Neural cell (in vitro differentiated cells): ENCODE data around the gene RETREG1. TPM values are rescaled to one million over a fixed set of nuclear protein-coding genes. Genes with fewer than 3 reads are reported as not detected.

ENCODE experiments used
- H2AFZ ChIP-seq: fragments of 200-600, 300-800 bp; sonication (generic), shearing (Covaris generic); 2 replicates; pipeline ENCODE4 v1.6.0; 2014; ENCODE audit warnings: low read depth, mild to moderate bottlenecking, antibody characterized with exemption, low read length, moderate library complexity
- H3F3A ChIP-seq: fragments of 200-600 bp; shearing (Covaris generic); 2 replicates; pipeline ENCODE4 v1.6.1; 2016; ENCODE audit warnings: mild to moderate bottlenecking, moderate library complexity, mixed read lengths, antibody characterized with exemption, low read length; ENCODE audit not compliant: insufficient read depth, poor library complexity, severe bottlenecking
- H3K27ac ChIP-seq: fragments of 200-600, 300-800 bp; sonication (generic), shearing (Covaris generic); 2 replicates; pipeline ENCODE4 v1.5.1; 2014; ENCODE audit warnings: mild to moderate bottlenecking, low read length, moderate library complexity
- H3K27me3 ChIP-seq: fragments of 300-800, 200-600 bp; sonication (generic), shearing (Covaris generic); 2 replicates; pipeline ENCODE4 v1.6.0; 2014; ENCODE audit warnings: mild to moderate bottlenecking, low read depth, low read length, moderate library complexity; ENCODE audit not compliant: insufficient read depth
- H3K36me3 ChIP-seq: fragments of 300-800, 200-600 bp; sonication (generic), shearing (Covaris generic); 2 replicates; pipeline ENCODE4 v1.5.1; 2014; ENCODE audit warnings: mild to moderate bottlenecking, antibody characterized with exemption, low read length, moderate library complexity; ENCODE audit not compliant: insufficient read depth
- H3K4me2 ChIP-seq: fragments of 300-800, 200-600 bp; sonication (generic), shearing (Covaris generic); 2 replicates; pipeline ENCODE4 v1.6.0; 2014; ENCODE audit warnings: mild to moderate bottlenecking, low read length
- H3K4me3 ChIP-seq: fragments of 300-800, 200-600 bp; sonication (generic), shearing (Covaris generic); 2 replicates; pipeline ENCODE4 v1.5.1; 2014; ENCODE audit warnings: mild to moderate bottlenecking, low read length, moderate library complexity
- H3K79me2 ChIP-seq: fragments of 200-600 bp; shearing (Covaris generic); replicated peaks from 2 replicates; pipeline ENCODE4 v1.6.0; 2014; ENCODE audit warnings: mild to moderate bottlenecking, low read length, moderate library complexity; ENCODE audit not compliant: insufficient read depth
- H3K9ac ChIP-seq: fragments of 300-800, 200-600 bp; sonication (generic), shearing (Covaris generic); 2 replicates; pipeline ENCODE4 v1.6.1; 2016; ENCODE audit warnings: mild to moderate bottlenecking, low read length, mixed read lengths
- H3K9me2 ChIP-seq: fragments of 200-600 bp; shearing (Covaris generic); 2 replicates; pipeline ENCODE4 v1.6.1; 2016; ENCODE audit warnings: mild to moderate bottlenecking, low read length, mixed read lengths; ENCODE audit not compliant: insufficient read depth
- H3K9me3 ChIP-seq: fragments of 200-600, 300-800 bp; sonication (generic), shearing (Covaris generic); 2 replicates; pipeline ENCODE4 v1.6.1; 2016; ENCODE audit warnings: mild to moderate bottlenecking, mixed run types, low read length, moderate library complexity, mixed read lengths
- H4K20me1 ChIP-seq: fragments of 200-600 bp; shearing (Covaris generic); 2 replicates; pipeline ENCODE4 v1.6.1; 2016; ENCODE audit warnings: mild to moderate bottlenecking, mixed run types; ENCODE audit not compliant: insufficient read depth
- EP300 ChIP-seq: fragments of 450-650 bp; conservative IDR thresholded peaks from 2 replicates; pipeline ENCODE4 v1.6.1; 2014; ENCODE audit warnings: antibody characterized with exemption, mild to moderate bottlenecking, moderate library complexity; ENCODE audit not compliant: poor library complexity, severe bottlenecking
- EZH2 ChIP-seq: fragments of 200-600, 300-800 bp; shearing (Covaris generic), sonication (generic); IDR thresholded peaks from 2 replicates; pipeline ENCODE4 v1.6.1; 2014; ENCODE audit warnings: antibody characterized with exemption, low read length, borderline replicate concordance, mild to moderate bottlenecking; ENCODE audit not compliant: insufficient read depth, poor library complexity, severe bottlenecking
- MXI1 ChIP-seq: fragments of 450-650 bp; conservative IDR thresholded peaks from 2 replicates; pipeline ENCODE4 v1.6.1; 2014; ENCODE audit warnings: antibody characterized with exemption, mild to moderate bottlenecking; ENCODE audit not compliant: poor library complexity, severe bottlenecking
- POLR2AphosphoS5 ChIP-seq: IDR thresholded peaks from 2 replicates; pipeline ENCODE4 v1.6.1; 2012
- RAD21 ChIP-seq: fragments of 450-650 bp; conservative IDR thresholded peaks from 2 replicates; pipeline ENCODE4 v1.6.1; 2014; ENCODE audit warnings: antibody characterized with exemption, mild to moderate bottlenecking, moderate library complexity
- SMC3 ChIP-seq: fragments of 450-650 bp; conservative IDR thresholded peaks from 2 replicates; pipeline ENCODE4 v1.6.1; 2014; ENCODE audit warnings: antibody characterized with exemption, mild to moderate bottlenecking, moderate library complexity; ENCODE audit not compliant: poor library complexity
- TAF1 ChIP-seq: IDR thresholded peaks from 2 replicates; pipeline ENCODE4 v1.6.1; 2012; ENCODE audit warnings: low read depth
- polyA plus RNA-seq: library from polyadenylated mRNA; depleted of rRNA; stranded (reverse); fragments of >200 nt; gene quantifications from 2 replicates; pipeline ENCODE4 v1.2.3, GENCODE V29; 2014
- TF ChIP-seq, protein P1 (sequence below): IDR thresholded peaks from 2 replicates; pipeline ENCODE4 v1.6.1; 2012; ENCODE audit warnings: borderline replicate concordance
- TF ChIP-seq, protein P2 (sequence below): fragments of 450-650 bp; IDR thresholded peaks from 2 replicates; pipeline ENCODE4 v1.5.1; 2014; ENCODE audit warnings: antibody characterized with exemption, mild to moderate bottlenecking, moderate library complexity; ENCODE audit not compliant: poor library complexity, severe bottlenecking

The RETREG1 gene
- polyA plus RNA-seq, 1 donor from 2014 or later: 25.4 TPM

GRCh38 chr5:16600397-16600796 is 16.4 kb downstream of the RETREG1 start:
- Histone ChIP-seq H3K9me3 (no peaks in the 10 kb centered on the region), H3K79me2 (no peaks in the 10 kb centered on the region), H3K4me2 (no peak overlapping the region), H3K36me3 (no peaks in the 10 kb centered on the region), H3K9me2 (no peaks in the 10 kb centered on the region), H4K20me1 (no peaks in the 10 kb centered on the region), H3K27me3 (no peaks in the 10 kb centered on the region), H2AFZ (no peak overlapping the region), H3K9ac (no peak overlapping the region), H3F3A (no peaks in the 10 kb centered on the region), H3K27ac (no peak overlapping the region), H3K4me3 (no peak overlapping the region)
- TF ChIP-seq, protein P1, sequence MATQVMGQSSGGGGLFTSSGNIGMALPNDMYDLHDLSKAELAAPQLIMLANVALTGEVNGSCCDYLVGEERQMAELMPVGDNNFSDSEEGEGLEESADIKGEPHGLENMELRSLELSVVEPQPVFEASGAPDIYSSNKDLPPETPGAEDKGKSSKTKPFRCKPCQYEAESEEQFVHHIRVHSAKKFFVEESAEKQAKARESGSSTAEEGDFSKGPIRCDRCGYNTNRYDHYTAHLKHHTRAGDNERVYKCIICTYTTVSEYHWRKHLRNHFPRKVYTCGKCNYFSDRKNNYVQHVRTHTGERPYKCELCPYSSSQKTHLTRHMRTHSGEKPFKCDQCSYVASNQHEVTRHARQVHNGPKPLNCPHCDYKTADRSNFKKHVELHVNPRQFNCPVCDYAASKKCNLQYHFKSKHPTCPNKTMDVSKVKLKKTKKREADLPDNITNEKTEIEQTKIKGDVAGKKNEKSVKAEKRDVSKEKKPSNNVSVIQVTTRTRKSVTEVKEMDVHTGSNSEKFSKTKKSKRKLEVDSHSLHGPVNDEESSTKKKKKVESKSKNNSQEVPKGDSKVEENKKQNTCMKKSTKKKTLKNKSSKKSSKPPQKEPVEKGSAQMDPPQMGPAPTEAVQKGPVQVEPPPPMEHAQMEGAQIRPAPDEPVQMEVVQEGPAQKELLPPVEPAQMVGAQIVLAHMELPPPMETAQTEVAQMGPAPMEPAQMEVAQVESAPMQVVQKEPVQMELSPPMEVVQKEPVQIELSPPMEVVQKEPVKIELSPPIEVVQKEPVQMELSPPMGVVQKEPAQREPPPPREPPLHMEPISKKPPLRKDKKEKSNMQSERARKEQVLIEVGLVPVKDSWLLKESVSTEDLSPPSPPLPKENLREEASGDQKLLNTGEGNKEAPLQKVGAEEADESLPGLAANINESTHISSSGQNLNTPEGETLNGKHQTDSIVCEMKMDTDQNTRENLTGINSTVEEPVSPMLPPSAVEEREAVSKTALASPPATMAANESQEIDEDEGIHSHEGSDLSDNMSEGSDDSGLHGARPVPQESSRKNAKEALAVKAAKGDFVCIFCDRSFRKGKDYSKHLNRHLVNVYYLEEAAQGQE: no peak
- no peak for TF ChIP-seq SMC3
- TF ChIP-seq MXI1: no peak
- TF ChIP-seq EP300: no peak
- TF ChIP-seq TAF1: no peak

GRCh38 chr5:16597946-16598694 is 18.7 kb downstream of the RETREG1 start:
- Histone ChIP-seq H3K27ac (no peak overlapping the region), H3K4me2 (no peak overlapping the region), H2AFZ (no peak overlapping the region), H4K20me1 (no peaks in the 10 kb centered on the region), H3K79me2 (no peaks in the 10 kb centered on the region), H3K9me2 (no peaks in the 10 kb centered on the region), H3K9me3 (no peaks in the 10 kb centered on the region), H3K27me3 (no peaks in the 10 kb centered on the region), H3K36me3 (no peaks in the 10 kb centered on the region), H3K9ac (no peak overlapping the region), H3F3A (no peaks in the 10 kb centered on the region), H3K4me3 (no peak overlapping the region)
- TF ChIP-seq POLR2AphosphoS5 (no peak), TAF1 (no peak), RAD21 (no peak), SMC3 (no peak), EZH2 (no peak), EP300 (no peak)
- TF ChIP-seq, protein P2, sequence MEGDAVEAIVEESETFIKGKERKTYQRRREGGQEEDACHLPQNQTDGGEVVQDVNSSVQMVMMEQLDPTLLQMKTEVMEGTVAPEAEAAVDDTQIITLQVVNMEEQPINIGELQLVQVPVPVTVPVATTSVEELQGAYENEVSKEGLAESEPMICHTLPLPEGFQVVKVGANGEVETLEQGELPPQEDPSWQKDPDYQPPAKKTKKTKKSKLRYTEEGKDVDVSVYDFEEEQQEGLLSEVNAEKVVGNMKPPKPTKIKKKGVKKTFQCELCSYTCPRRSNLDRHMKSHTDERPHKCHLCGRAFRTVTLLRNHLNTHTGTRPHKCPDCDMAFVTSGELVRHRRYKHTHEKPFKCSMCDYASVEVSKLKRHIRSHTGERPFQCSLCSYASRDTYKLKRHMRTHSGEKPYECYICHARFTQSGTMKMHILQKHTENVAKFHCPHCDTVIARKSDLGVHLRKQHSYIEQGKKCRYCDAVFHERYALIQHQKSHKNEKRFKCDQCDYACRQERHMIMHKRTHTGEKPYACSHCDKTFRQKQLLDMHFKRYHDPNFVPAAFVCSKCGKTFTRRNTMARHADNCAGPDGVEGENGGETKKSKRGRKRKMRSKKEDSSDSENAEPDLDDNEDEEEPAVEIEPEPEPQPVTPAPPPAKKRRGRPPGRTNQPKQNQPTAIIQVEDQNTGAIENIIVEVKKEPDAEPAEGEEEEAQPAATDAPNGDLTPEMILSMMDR: no peak
- TF ChIP-seq, protein P1: no peak
